GM21717 (cell line): ENCODE results near the gene BAZ2B.

Experiments used
- ATAC-seq: cut with Tn5 transposase; IDR thresholded peaks from one replicate; pipeline ENCODE4 v1.9.1; 2021; ENCODE audit warnings: mild to moderate bottlenecking, moderate library complexity; ENCODE audit not compliant: unreplicated experiment

Gene BAZ2B

DNA sequence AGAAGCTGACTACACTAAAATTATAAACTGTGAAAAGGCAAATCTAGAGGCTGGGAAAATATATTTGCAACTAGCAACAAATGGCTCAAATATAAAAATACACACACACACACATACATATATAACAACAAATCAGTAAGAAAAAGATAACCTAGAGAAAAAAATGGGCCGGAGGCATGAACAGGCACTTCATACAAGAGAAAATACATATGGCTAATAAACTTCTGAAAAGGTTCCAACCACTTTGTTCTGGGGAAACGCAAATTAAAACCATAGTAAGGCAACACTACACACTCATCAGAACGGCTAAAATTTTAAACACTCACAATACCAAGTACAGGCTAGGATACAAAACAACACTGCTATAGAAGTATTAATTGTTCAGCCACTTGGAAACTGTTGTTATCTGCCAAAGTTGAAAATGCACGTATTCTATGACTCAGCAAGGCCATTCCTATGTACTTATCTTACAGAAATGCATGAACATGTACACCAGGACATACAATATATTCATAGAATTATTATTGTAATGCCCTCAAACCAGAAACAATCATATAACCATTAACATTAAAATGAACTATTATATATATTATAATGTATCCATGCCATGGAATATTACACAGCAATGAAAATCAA is 345.5 kb downstream of the BAZ2B start:
- ATAC-seq = no peak
